IMR-90 (cell line): Measurements from ENCODE around the gene RNF145.

Experiments used
- POLR2A ChIP-seq: IDR thresholded peaks from 2 replicates; pipeline ENCODE4 v1.6.1; 2012; ENCODE audit warnings: mild to moderate bottlenecking, low read depth, low read length
- RAD21 ChIP-seq: IDR thresholded peaks from 2 replicates; pipeline ENCODE4 v1.6.1; 2012; ENCODE audit warnings: low read length, improper control_type of control experiment
- TF ChIP-seq, protein P1 (sequence below): conservative IDR thresholded peaks from 2 replicates; pipeline ENCODE4 v1.5.1; 2012; ENCODE audit warnings: mild to moderate bottlenecking, low read depth, low read length, improper control_type of control experiment
- TF ChIP-seq, protein P2 (sequence below): fragments of 150-350 bp; IDR thresholded peaks from 2 replicates; pipeline ENCODE4 v1.6.1; 2016; ENCODE audit warnings: low read depth, mild to moderate bottlenecking, low read length, moderate library complexity, borderline replicate concordance

DNA sequence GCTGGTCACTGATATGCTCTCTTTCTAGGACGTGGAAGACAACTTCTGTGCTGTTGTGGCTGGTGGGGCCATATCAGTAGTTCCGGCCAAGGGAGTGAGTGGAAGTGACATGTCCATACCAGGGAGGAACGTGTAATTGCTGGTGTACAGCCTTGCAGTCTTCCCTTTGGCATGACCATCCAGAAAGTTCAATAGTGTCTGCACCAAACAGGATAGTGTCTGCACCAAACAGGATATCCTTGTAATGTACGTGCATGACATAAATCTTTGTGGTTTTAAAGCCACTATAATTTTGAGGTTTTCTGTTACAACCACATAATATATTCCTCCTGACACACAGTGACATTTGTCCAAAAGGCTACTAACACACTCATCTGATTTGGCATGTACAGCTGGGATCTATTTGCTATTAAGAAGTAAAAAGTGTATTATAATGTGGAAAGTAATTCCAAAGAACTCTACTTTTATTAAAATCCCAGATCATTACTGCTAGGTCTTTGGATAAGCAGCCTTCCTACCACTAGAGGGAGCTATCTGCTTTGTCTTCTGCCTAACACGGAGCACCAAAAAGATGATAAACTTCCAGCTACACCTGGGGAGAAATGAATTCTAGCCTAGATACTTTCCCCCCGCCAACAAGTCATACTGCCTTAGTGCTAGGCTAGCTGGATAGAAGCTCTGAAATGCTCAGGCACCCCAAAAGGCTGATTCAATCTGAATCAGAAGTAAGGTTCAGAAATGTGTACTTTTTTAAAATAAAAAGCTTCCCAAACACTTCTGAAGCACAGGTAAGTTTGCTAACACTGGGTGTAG is 52.7 kb downstream of the RNF145 start:
- TF ChIP-seq RAD21 = peak; percentile 89
- TF ChIP-seq, protein P1, sequence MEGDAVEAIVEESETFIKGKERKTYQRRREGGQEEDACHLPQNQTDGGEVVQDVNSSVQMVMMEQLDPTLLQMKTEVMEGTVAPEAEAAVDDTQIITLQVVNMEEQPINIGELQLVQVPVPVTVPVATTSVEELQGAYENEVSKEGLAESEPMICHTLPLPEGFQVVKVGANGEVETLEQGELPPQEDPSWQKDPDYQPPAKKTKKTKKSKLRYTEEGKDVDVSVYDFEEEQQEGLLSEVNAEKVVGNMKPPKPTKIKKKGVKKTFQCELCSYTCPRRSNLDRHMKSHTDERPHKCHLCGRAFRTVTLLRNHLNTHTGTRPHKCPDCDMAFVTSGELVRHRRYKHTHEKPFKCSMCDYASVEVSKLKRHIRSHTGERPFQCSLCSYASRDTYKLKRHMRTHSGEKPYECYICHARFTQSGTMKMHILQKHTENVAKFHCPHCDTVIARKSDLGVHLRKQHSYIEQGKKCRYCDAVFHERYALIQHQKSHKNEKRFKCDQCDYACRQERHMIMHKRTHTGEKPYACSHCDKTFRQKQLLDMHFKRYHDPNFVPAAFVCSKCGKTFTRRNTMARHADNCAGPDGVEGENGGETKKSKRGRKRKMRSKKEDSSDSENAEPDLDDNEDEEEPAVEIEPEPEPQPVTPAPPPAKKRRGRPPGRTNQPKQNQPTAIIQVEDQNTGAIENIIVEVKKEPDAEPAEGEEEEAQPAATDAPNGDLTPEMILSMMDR = peak; percentile 84
- TF ChIP-seq POLR2A = no peak
- TF ChIP-seq, protein P2, sequence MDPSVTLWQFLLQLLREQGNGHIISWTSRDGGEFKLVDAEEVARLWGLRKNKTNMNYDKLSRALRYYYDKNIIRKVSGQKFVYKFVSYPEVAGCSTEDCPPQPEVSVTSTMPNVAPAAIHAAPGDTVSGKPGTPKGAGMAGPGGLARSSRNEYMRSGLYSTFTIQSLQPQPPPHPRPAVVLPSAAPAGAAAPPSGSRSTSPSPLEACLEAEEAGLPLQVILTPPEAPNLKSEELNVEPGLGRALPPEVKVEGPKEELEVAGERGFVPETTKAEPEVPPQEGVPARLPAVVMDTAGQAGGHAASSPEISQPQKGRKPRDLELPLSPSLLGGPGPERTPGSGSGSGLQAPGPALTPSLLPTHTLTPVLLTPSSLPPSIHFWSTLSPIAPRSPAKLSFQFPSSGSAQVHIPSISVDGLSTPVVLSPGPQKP = no peak
